WTC11 (cell line): Measurements from ENCODE around the gene DNAJC6. TPM values are rescaled to one million over a fixed set of nuclear protein-coding genes. Genes with fewer than 3 reads are reported as not detected.

Experiments
- ATAC-seq: fragments of 200-7000 bp; cut with Tn5 transposase; 2 replicates; pipeline ENCODE4 v1.10.0; 2021; ENCODE audit warnings: mild to moderate bottlenecking, moderate library complexity
- CTCF ChIA-PET: fragments of 300-600 bp; sonication (Branson Sonifier 250); formaldehyde crosslinking; loops from one replicate; lab custom pipeline; 2021; ENCODE audit warnings: antibody characterized with exemption; lab: Charles Lee
- POLR2A ChIA-PET: fragments of 350-600 bp; sonication (Branson Sonifier 250); formaldehyde crosslinking; loops from one replicate; lab custom pipeline; 2021; ENCODE audit warnings: antibody characterized with exemption; lab: Charles Lee
- DNase-seq: peaks from one replicate; pipeline ENCODE4 v3.0.0; 2021; ENCODE audit warnings: low spot score
- H3K27ac Mint-ChIP-seq: 2 replicates; pipeline ENCODE4 v1.8.0; 2021; ENCODE audit warnings: mixed read lengths
- H3K27me3 Mint-ChIP-seq: 2 replicates; pipeline ENCODE4 v1.8.0; 2021; ENCODE audit warnings: low read depth, mild to moderate bottlenecking, moderate library complexity, mixed read lengths
- H3K36me3 Mint-ChIP-seq: 2 replicates; pipeline ENCODE4 v1.8.0; 2021; ENCODE audit warnings: mixed read lengths
- H3K4me1 Mint-ChIP-seq: 2 replicates; pipeline ENCODE4 v1.8.0; 2022; ENCODE audit warnings: mixed read lengths
- H3K4me3 Mint-ChIP-seq: 2 replicates; pipeline ENCODE4 v1.8.0; 2021; ENCODE audit warnings: mild to moderate bottlenecking, moderate library complexity, mixed read lengths
- H3K9me3 Mint-ChIP-seq: 2 replicates; pipeline ENCODE4 v1.8.0; 2021; ENCODE audit warnings: mixed read lengths
- ATF6 ChIP-seq: sonication (generic); formaldehyde crosslinking; IDR thresholded peaks from 2 replicates; pipeline ENCODE4 v1.8.1; 2023; ENCODE audit warnings: mild to moderate bottlenecking, missing genetic modification reagents
- CREM ChIP-seq: sonication (generic); formaldehyde crosslinking; IDR thresholded peaks from 2 replicates; pipeline ENCODE4 v1.8.1; 2022; ENCODE audit warnings: mild to moderate bottlenecking, missing genetic modification reagents, moderate library complexity
- FOXK1 ChIP-seq: sonication (generic); formaldehyde crosslinking; IDR thresholded peaks from 2 replicates; pipeline ENCODE4 v1.8.0; 2022; ENCODE audit warnings: mild to moderate bottlenecking, moderate library complexity, missing genetic modification reagents
- GTF2I ChIP-seq: fragments of 250-450 bp; sonication (Bioruptor Pico); conservative IDR thresholded peaks from 2 replicates; pipeline ENCODE4 v1.4.0; 2021; ENCODE audit warnings: mild to moderate bottlenecking
- NFE2L1 ChIP-seq: sonication (generic); formaldehyde crosslinking; IDR thresholded peaks from 2 replicates; pipeline ENCODE4 v1.8.1; 2023; ENCODE audit warnings: missing genetic modification reagents
- NFYB ChIP-seq: sonication (generic); formaldehyde crosslinking; conservative IDR thresholded peaks from 2 replicates; pipeline ENCODE4 v1.8.0; 2022; ENCODE audit warnings: low read depth, missing genetic modification reagents
- NR1H2 ChIP-seq: sonication (generic); formaldehyde crosslinking; IDR thresholded peaks from 2 replicates; pipeline ENCODE4 v1.9.0; 2021; ENCODE audit warnings: mild to moderate bottlenecking, moderate library complexity, missing genetic modification reagents
- OVOL2 ChIP-seq: fragments of 250-450 bp; sonication (Bioruptor Pico); IDR thresholded peaks from 2 replicates; pipeline ENCODE4 v1.9.0; 2021; ENCODE audit warnings: mild to moderate bottlenecking, borderline replicate concordance
- PRDM15 ChIP-seq: sonication (generic); formaldehyde crosslinking; IDR thresholded peaks from 2 replicates; pipeline ENCODE4 v1.8.0; 2022; ENCODE audit warnings: missing genetic modification reagents
- ZNF121 ChIP-seq: sonication (generic); formaldehyde crosslinking; IDR thresholded peaks from 2 replicates; pipeline ENCODE4 v1.8.0; 2023; ENCODE audit warnings: missing genetic modification reagents
- ZNF281 ChIP-seq: sonication (generic); formaldehyde crosslinking; IDR thresholded peaks from 2 replicates; pipeline ENCODE4 v1.8.0; 2023; ENCODE audit warnings: mild to moderate bottlenecking, missing genetic modification reagents
- total RNA-seq: library from RNA; stranded (reverse); gene quantifications from 3 replicates; pipeline ENCODE4 v1.2.3, GENCODE V29; 2021
- TF ChIP-seq, protein P1 (sequence below): sonication (generic); formaldehyde crosslinking; conservative IDR thresholded peaks from 2 replicates; pipeline ENCODE4 v1.8.1; 2022; ENCODE audit warnings: mild to moderate bottlenecking, missing genetic modification reagents
- TF ChIP-seq, protein P2 (sequence below): fragments of 250-450 bp; sonication (Bioruptor Pico); IDR thresholded peaks from 2 replicates; pipeline ENCODE4 v1.9.0; 2021; ENCODE audit warnings: mild to moderate bottlenecking
- TF ChIP-seq, protein P3 (sequence below): fragments of 250-450 bp; sonication (Bioruptor Pico); IDR thresholded peaks from 2 replicates; pipeline ENCODE4 v2.1.2; 2022; ENCODE audit warnings: mild to moderate bottlenecking, moderate library complexity
- TF ChIP-seq, protein P4 (sequence below): sonication (generic); formaldehyde crosslinking; IDR thresholded peaks from 2 replicates; pipeline ENCODE4 v1.8.1; 2022; ENCODE audit warnings: mild to moderate bottlenecking, missing genetic modification reagents, moderate library complexity, borderline replicate concordance
- TF ChIP-seq, protein P5 (sequence below): sonication (generic); formaldehyde crosslinking; IDR thresholded peaks from 2 replicates; pipeline ENCODE4 v1.8.1; 2023; ENCODE audit warnings: mild to moderate bottlenecking, moderate library complexity, missing genetic modification reagents
- TF ChIP-seq, protein P6 (sequence below): sonication (generic); formaldehyde crosslinking; IDR thresholded peaks from 2 replicates; pipeline ENCODE4 v1.8.0; 2023; ENCODE audit warnings: missing genetic modification reagents

DNAJC6 gene
- total RNA-seq, 1 experiment from 2014 or later, result 9.1 TPM

- H3K27me3 Mint-ChIP-seq, result no peaks in the 10 kb centered on the region
- POLR2A ChIA-PET, result no interaction called here
- no peak for DNase-seq
- peaks cover 6% of the 10 kb centered on the region for H3K9me3 Mint-ChIP-seq
- CTCF ChIA-PET, result interaction anchor here (0.8 kb wide), 1 partner anchor 9 kb away, joined by 3 read pairs; no protein-coding TSS in a partner anchor
- no peaks in the 10 kb centered on the region for H3K36me3 Mint-ChIP-seq
- TF ChIP-seq PRDM15 (CRISPR knock-in tag) (0 out of 2 replicates have a peak, but pooled peaks have one; percentile 11), ZNF281 (CRISPR knock-in tag) (no peak)
- ATAC-seq, result peak; percentile 58
- H3K4me3 Mint-ChIP-seq, result no peak overlapping the region
- no peak overlapping the region for H3K27ac Mint-ChIP-seq
- peaks cover 12% of the 10 kb centered on the region for H3K4me1 Mint-ChIP-seq
Observed at GRCh38 chr1:65363484-65363883, 54.1 kb downstream of the DNAJC6 start.

DNA sequence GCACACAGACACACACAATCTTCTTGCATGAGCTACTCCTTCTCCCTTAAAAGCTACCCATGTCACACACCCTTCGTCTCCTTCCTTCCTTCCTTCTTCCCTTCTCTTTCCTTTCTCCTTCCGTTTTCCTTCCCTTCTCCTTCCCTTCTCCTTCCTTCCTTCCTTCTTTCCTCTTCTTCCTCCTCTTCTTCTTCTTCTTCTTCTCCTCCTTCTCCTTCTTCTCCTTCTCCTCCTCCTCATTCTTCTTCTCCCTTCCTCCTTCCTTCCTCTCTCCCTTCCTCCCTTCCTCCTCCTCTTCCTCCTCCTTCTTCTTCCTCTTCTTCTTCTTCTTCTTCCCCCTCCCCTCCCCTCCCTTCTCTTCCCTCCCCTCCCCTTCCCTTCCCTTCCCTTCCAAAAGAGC, 59.1 kb downstream of the DNAJC6 start:
- CTCF ChIA-PET, result no interaction called here
- Mint-ChIP-seq H3K4me3 (no peak overlapping the region), H3K9me3 (no peaks in the 10 kb centered on the region), H3K4me1 (peaks cover 3% of the 10 kb centered on the region), H3K36me3 (no peaks in the 10 kb centered on the region), H3K27me3 (no peaks in the 10 kb centered on the region), H3K27ac (no peak overlapping the region)
- no peak for DNase-seq
- TF ChIP-seq, protein P1, sequence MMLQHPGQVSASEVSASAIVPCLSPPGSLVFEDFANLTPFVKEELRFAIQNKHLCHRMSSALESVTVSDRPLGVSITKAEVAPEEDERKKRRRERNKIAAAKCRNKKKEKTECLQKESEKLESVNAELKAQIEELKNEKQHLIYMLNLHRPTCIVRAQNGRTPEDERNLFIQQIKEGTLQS (CRISPR knock-in tag), result no peak
- no peak for TF ChIP-seq FOXK1 (CRISPR knock-in tag)
- TF ChIP-seq ZNF121 (CRISPR knock-in tag), result no peak
- no peak for TF ChIP-seq CREM (CRISPR knock-in tag)
- no peak for TF ChIP-seq ATF6 (CRISPR knock-in tag)
- no peak for TF ChIP-seq OVOL2 (CRISPR knock-in tag)
- ATAC-seq, result no peak
- POLR2A ChIA-PET, result no interaction called here

GRCh38 chr1:65371544-65371943, 62.2 kb downstream of the DNAJC6 start:
- ChIA-PET POLR2A (no interaction called here), CTCF (interaction anchor here (0.7 to 1.2 kb wide), 2 partner anchors 14 to 316 kb away, joined by 3 to 4 read pairs; no protein-coding TSS in a partner anchor)
- H3K27ac Mint-ChIP-seq, result no peak overlapping the region
- no peak for ATAC-seq
- H3K36me3 Mint-ChIP-seq, result no peaks in the 10 kb centered on the region
- H3K4me3 Mint-ChIP-seq, result no peak overlapping the region
- DNase-seq, result no peak
- no peaks in the 10 kb centered on the region for H3K27me3 Mint-ChIP-seq
- H3K9me3 Mint-ChIP-seq, result no peaks in the 10 kb centered on the region
- H3K4me1 Mint-ChIP-seq, result no peaks in the 10 kb centered on the region
- TF ChIP-seq, protein P2, sequence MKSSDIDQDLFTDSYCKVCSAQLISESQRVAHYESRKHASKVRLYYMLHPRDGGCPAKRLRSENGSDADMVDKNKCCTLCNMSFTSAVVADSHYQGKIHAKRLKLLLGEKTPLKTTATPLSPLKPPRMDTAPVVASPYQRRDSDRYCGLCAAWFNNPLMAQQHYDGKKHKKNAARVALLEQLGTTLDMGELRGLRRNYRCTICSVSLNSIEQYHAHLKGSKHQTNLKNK (CRISPR knock-in tag), result no peak
- TF ChIP-seq, protein P3, sequence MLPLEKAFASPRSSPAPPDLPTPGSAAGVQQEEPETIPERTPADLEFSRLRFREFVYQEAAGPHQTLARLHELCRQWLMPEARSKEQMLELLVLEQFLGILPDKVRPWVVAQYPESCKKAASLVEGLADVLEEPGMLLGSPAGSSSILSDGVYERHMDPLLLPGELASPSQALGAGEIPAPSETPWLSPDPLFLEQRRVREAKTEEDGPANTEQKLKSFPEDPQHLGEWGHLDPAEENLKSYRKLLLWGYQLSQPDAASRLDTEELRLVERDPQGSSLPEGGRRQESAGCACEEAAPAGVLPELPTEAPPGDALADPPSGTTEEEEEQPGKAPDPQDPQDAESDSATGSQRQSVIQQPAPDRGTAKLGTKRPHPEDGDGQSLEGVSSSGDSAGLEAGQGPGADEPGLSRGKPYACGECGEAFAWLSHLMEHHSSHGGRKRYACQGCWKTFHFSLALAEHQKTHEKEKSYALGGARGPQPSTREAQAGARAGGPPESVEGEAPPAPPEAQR (CRISPR knock-in tag), result no peak
- no peak for TF ChIP-seq GTF2I (CRISPR knock-in tag)
- no peak for TF ChIP-seq NFYB (CRISPR knock-in tag)
- no peak for TF ChIP-seq NFE2L1 (CRISPR knock-in tag)
- TF ChIP-seq, protein P4, sequence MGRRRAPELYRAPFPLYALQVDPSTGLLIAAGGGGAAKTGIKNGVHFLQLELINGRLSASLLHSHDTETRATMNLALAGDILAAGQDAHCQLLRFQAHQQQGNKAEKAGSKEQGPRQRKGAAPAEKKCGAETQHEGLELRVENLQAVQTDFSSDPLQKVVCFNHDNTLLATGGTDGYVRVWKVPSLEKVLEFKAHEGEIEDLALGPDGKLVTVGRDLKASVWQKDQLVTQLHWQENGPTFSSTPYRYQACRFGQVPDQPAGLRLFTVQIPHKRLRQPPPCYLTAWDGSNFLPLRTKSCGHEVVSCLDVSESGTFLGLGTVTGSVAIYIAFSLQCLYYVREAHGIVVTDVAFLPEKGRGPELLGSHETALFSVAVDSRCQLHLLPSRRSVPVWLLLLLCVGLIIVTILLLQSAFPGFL, result no peak
- no peak for TF ChIP-seq FOXK1 (CRISPR knock-in tag)
- TF ChIP-seq, protein P5, sequence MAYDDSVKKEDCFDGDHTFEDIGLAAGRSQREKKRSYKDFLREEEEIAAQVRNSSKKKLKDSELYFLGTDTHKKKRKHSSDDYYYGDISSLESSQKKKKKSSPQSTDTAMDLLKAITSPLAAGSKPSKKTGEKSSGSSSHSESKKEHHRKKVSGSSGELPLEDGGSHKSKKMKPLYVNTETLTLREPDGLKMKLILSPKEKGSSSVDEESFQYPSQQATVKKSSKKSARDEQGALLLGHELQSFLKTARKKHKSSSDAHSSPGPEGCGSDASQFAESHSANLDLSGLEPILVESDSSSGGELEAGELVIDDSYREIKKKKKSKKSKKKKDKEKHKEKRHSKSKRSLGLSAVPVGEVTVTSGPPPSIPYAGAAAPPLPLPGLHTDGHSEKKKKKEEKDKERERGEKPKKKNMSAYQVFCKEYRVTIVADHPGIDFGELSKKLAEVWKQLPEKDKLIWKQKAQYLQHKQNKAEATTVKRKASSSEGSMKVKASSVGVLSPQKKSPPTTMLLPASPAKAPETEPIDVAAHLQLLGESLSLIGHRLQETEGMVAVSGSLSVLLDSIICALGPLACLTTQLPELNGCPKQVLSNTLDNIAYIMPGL (CRISPR knock-in tag), result no peak
- TF ChIP-seq, protein P6, sequence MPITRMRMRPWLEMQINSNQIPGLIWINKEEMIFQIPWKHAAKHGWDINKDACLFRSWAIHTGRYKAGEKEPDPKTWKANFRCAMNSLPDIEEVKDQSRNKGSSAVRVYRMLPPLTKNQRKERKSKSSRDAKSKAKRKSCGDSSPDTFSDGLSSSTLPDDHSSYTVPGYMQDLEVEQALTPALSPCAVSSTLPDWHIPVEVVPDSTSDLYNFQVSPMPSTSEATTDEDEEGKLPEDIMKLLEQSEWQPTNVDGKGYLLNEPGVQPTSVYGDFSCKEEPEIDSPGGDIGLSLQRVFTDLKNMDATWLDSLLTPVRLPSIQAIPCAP (CRISPR knock-in tag), result no peak
- TF ChIP-seq NR1H2 (CRISPR knock-in tag), result no peak
